IPS DF 6.9 (cell line): ENCODE data around the gene ODF2.
"Not testable (repeated sequence)": the region's sequence is repeated elsewhere in the genome, so short reads cannot be mapped to it uniquely, and the experiment has no call there.

Source experiments
- DNase-seq: peaks from one replicate; pipeline ENCODE4 v3.0.0-alpha.2; 2013; ENCODE audit warnings: low read depth, low spot score
- H3K27ac ChIP-seq: one replicate; pipeline ENCODE4 v1.5.1; 2013; ENCODE audit warnings: low read length, control low read depth
- H3K27me3 ChIP-seq: 2 replicates; pipeline ENCODE4 v1.6.1; 2013; ENCODE audit warnings: mild to moderate bottlenecking, low read length; ENCODE audit not compliant: control insufficient read depth, insufficient read depth
- H3K36me3 ChIP-seq: 2 replicates; pipeline ENCODE4 v1.6.1; 2013; ENCODE audit warnings: low read length; ENCODE audit not compliant: control insufficient read depth, insufficient read depth
- H3K4me1 ChIP-seq: 2 replicates; pipeline ENCODE4 v1.6.1; 2013; ENCODE audit warnings: low read length; ENCODE audit not compliant: control insufficient read depth, insufficient read depth
- H3K4me3 ChIP-seq: 2 replicates; pipeline ENCODE4 v1.5.1; 2013; ENCODE audit warnings: mild to moderate bottlenecking, low read length
- H3K9me3 ChIP-seq: 2 replicates; pipeline ENCODE4 v1.6.1; 2013; ENCODE audit warnings: low read length, inconsistent platforms; ENCODE audit not compliant: control insufficient read depth, insufficient read depth
- WGBS: extraction: QIAGEN DNeasy Blood & Tissue Kit; methylation state at CpG from one replicate; pipeline ENCODE4 v1.1.7; 2013; ENCODE audit warnings: mixed read lengths, missing lambda C conversion rate; ENCODE audit not compliant: insufficient read length, insufficient coverage; 5-methylcytosine and 5-hydroxymethylcytosine counted together

The ODF2 gene

DNA sequence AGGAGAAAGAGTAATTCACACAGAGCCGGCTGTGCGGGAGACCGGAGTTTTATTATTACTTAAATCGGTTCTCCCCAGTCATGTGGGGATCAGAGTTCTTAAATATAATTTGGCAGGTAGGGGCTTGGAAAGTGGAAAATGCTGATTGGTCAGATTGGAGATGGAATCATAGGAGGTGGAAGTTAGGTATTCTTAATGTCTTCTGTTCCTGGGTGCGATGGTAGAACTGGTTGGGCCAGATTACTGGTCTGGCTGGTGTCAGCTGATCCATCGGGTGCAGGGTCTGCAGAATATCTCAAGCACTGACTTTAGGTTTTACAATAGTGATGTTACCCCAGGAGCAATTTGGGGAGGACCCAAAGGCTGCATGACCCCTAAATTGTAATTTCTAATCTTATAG lies 39.8 kb upstream of the ODF2 start:
- WGBS, result no CpG with 5 or more reads among the region's 6 CpGs
- H3K27ac ChIP-seq, result no peak overlapping the region
- H3K4me1 ChIP-seq, result peaks cover 9% of the 10 kb centered on the region
- H3K36me3 ChIP-seq, result no peaks in the 10 kb centered on the region
- DNase-seq, result no peak
- peaks cover 20% of the 10 kb centered on the region for H3K27me3 ChIP-seq
- no peaks in the 10 kb centered on the region for H3K9me3 ChIP-seq
- H3K4me3 ChIP-seq, result no peak overlapping the region

GRCh38 chr9:128416432-128417019 lies 39.3 kb upstream of the ODF2 start:
- DNase-seq, result no peak
- peaks cover 16% of the 10 kb centered on the region for H3K27me3 ChIP-seq
- H3K4me1 ChIP-seq, result peaks cover 9% of the 10 kb centered on the region
- no CpG with 5 or more reads among the region's 6 CpGs for WGBS
- no peaks in the 10 kb centered on the region for H3K9me3 ChIP-seq
- no peak overlapping the region for H3K27ac ChIP-seq
- H3K36me3 ChIP-seq, result no peaks in the 10 kb centered on the region
- H3K4me3 ChIP-seq, result no peak overlapping the region

DNA sequence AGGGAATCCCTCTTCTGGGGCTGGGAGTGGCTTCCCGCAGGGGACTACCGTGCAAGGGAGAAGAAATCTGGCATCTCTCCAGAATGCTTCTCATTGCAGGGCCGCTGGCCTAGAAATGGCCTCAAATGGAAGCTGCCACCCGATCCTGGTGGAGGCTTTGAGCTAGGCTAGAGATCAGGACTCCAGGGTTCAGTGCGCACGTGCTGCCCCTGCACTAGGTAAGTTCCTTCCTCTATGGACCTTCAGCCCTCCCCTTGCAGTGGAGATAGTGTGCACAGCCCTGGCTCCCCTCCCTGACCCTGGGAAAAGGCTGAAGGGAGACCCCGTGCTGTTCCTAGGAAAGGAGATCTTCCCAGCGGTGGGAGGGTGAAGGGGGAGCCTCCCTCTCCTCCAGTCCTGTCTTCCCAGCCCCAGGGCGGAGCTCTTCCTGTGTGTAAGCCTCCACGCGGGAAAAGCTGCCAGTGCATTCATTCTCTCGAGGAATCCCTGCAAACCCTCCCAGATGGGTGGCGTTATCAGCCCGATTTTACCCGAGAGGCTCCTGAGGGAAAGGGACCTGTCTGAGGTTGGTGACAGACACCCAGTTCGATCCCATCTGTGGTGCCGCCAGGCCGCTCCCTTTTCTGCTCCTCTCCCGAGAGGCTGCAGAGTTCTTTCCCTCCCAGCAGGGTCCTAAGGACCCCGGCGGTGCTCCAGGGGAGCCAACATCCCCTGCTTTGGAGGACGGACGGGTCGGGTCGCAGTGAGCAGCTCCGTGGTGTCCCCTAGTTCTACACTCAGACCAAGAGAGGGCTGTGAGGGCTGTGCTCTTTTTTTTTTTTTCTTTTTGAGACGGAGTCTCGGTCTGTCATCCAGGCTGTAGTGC lies 36.5 kb upstream of the ODF2 start:
- no peaks in the 10 kb centered on the region for H3K36me3 ChIP-seq
- H3K27ac ChIP-seq, result no peak overlapping the region
- peaks cover 16% of the 10 kb centered on the region for H3K27me3 ChIP-seq
- H3K4me1 ChIP-seq, result peaks cover 9% of the 10 kb centered on the region
- no peaks in the 10 kb centered on the region for H3K9me3 ChIP-seq
- WGBS, result no CpG with 5 or more reads among the region's 28 CpGs
- DNase-seq, result no peak
- no peak overlapping the region for H3K4me3 ChIP-seq

DNA sequence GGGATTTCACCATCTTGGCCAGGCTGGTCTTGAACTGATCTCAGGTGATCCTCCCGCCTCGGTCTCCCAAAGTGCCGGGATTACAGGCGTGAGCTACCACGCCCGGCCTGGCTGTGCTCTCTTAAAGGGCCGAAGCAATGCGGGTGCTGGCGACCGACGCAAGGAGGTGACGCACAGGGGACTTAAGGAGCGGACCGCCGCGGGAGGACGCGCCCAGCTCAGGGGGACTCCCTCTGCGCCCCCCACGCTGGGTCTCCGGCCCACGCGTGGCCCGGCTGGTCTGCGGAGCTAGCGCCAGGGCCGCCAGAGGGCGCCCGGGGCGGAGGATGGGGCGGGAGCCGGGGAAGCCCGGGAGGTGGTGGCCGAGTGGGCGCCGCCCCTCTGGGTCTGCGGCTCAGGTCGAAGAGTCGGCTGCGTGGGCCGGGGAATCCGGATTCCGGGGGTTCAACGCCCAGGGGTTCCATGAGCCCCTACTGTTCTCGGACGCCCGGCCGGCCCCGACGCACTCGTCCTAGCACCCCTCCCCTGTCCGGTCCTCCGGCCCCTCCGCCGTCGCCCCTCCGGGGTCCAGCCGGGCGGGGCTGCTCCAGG lies 35.7 kb upstream of the ODF2 start:
- no CpG with 5 or more reads among the region's 59 CpGs for WGBS

DNA sequence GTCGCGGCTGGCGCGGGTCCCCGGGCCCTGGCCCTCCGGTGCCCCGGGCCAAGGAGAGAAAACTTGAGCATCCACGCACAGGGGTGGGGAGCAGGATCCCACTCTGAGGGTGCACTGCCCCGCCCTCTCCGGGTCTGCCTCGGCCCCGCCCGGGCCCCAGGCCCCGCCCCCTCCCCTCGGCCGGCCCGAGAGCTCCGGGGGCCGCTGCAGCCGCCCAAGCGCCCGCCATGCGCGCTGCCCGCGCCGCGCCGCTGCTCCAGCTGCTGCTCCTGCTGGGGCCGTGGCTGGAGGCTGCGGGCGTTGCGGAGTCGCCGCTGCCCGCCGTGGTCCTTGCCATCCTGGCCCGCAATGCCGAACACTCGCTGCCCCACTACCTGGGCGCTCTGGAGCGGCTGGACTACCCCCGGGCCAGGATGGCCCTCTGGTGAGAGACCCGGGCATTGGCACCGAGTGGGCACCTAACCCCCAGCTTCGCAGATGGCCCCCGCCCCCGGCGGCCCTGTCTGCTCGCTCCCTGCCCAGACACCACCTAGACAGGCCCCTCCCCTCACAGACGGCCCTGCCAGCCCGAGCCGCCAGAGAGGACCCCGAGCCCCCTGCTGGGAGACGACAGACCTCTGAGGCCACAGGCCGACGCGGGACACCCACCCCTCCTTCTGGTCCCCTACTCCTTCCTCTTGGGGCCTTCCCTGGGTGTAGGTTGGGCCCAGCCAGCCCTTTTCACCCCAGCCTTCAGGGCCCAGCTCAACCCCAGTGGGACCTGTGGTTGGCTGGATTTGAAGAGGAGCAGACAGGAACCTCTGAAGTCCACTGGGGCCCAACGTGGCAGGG lies 34.9 kb upstream of the ODF2 start, which contains the start of gene CERCAM:
CERCAM (plus strand) TSS at position 207 of the 831 bp plus-strand sequence; CDS start at position 228, 21 bp downstream.
- peak within 1 kb of the TSS; percentile 86 for H3K4me3 ChIP-seq
- H3K4me1 ChIP-seq, result peaks cover 7% of the 10 kb centered on the region; the same call in 1 of the 2 replicates
- H3K9me3 ChIP-seq, result no peaks in the 10 kb centered on the region
- no CpG with 5 or more reads among the region's 59 CpGs for WGBS
- no peak within 1 kb of the TSS for H3K27ac ChIP-seq
- H3K27me3 ChIP-seq, result peaks cover 16% of the 10 kb centered on the region
- no peak for DNase-seq
- no peaks in the 10 kb centered on the region for H3K36me3 ChIP-seq

More for the DNA sequence above, 35.7 kb upstream of the ODF2 start:
- Histone ChIP-seq H3K4me3 (peak overlapping the region; percentile 86), H3K36me3 (no peaks in the 10 kb centered on the region), H3K9me3 (no peaks in the 10 kb centered on the region), H3K27ac (no peak overlapping the region), H3K27me3 (peaks cover 16% of the 10 kb centered on the region), H3K4me1 (peaks cover 9% of the 10 kb centered on the region)
- DNase-seq, result no peak

GRCh38 chr9:128421482-128421996 lies 34.3 kb upstream of the ODF2 start:
- no peak overlapping the region for H3K4me3 ChIP-seq
- no CpG with 5 or more reads among the region's 11 CpGs for WGBS
- no peaks in the 10 kb centered on the region for H3K36me3 ChIP-seq
- no peak for DNase-seq
- peaks cover 16% of the 10 kb centered on the region for H3K27me3 ChIP-seq
- H3K27ac ChIP-seq, result no peak overlapping the region
- peaks cover 7% of the 10 kb centered on the region; the same call in 1 of the 2 replicates for H3K4me1 ChIP-seq
- no peaks in the 10 kb centered on the region for H3K9me3 ChIP-seq

GRCh38 chr9:128422022-128422782 lies 33.6 kb upstream of the ODF2 start:
- not testable (repeated sequence) for H3K36me3 ChIP-seq, H3K9me3 ChIP-seq, H3K27ac ChIP-seq, H3K4me1 ChIP-seq, H3K4me3 ChIP-seq, DNase-seq
- H3K27me3 ChIP-seq, result peaks cover 16% of the 10 kb centered on the region
- no CpG with 5 or more reads among the region's 13 CpGs for WGBS

GRCh38 chr9:128422783-128423150 lies 33.0 kb upstream of the ODF2 start:
- peaks cover 7% of the 10 kb centered on the region; the same call in 1 of the 2 replicates for H3K4me1 ChIP-seq
- no peak overlapping the region for H3K4me3 ChIP-seq
- peaks cover 16% of the 10 kb centered on the region for H3K27me3 ChIP-seq
- no CpG with 5 or more reads among the region's 5 CpGs for WGBS
- no peak overlapping the region for H3K27ac ChIP-seq
- H3K36me3 ChIP-seq, result no peaks in the 10 kb centered on the region
- no peak for DNase-seq
- no peaks in the 10 kb centered on the region for H3K9me3 ChIP-seq

DNA sequence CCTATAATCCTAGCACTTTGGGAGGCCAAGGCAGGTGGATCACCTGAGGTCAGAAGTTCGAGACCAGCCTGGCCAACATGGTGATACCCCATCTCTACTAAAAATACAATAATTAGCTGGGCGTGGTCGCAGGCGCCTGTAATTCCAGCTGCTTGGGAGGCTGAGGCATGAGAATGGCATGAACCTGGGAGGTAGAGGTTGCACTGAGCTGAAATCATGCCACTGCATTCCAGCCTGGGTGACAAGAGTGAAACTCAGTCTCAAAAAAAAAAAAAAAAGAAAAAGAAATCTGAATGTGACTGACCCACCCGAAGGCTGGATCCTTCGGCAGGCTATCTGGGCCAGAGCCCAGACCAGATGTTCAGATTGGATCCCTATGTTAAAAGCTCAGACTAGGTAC lies 32.5 kb upstream of the ODF2 start:
- not testable (repeated sequence) for H3K9me3 ChIP-seq, H3K4me3 ChIP-seq, H3K4me1 ChIP-seq, H3K27ac ChIP-seq, DNase-seq, H3K36me3 ChIP-seq
- WGBS, result no CpG with 5 or more reads among the region's 6 CpGs
- peaks cover 16% of the 10 kb centered on the region for H3K27me3 ChIP-seq
